ENCODE measurements around the gene CADM3. TPM values are rescaled to one million over a fixed set of nuclear protein-coding genes. Genes with fewer than 3 reads are reported as not detected.

Gene CADM3
- total RNA-seq, 4 donors from 2014 or later: 11.7 to 23.4 (median 18.6) TPM

DNA sequence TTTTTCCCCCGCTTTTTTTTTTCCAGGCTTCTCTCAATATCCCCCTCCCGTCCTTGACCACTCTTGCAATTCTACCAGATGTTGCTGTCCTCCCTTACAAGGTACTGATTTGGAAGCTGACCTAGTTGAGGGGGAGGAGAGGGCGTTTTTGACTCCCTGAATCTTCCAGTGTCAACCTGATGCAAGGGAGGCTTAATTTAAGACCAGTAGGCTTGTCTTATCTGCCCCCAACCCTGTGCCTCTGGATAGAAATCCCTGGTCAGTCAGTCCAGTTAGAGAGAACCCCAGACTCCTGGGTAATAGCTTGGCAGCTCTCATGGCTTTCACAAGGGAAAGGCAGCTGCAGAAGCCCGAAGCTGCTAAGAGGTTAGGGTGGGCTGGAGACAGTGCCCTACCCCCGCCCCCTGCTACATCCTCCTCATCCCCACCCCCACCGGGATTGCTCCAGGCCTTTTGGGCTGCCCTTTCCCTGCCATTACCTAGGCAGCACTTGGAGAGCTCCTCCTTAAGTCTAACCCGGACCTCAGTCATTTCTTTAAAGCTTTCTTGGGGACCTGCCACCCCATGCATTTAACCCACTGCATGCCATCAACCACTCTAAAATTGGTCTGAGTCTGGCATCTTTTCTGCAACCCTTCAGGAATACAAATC is 36.9 kb downstream of the CADM3 start:
- Histone ChIP-seq H3K4me1 (no peaks in the 10 kb centered on the region), H3K36me3 (no peaks in the 10 kb centered on the region), H3K4me3 (peak overlapping the region in 1 of 2 donors; percentile 45), H3K27ac (no peak overlapping the region), H3K27me3 (peaks cover 81% of the 10 kb centered on the region), H3K9me3 (no peaks in the 10 kb centered on the region)
- WGBS, 2 donors (ENCODE audit: low coverage in 1 of 2): 0 to 2% methylated on average over 2 of the region's 7 CpGs
- no peak for ATAC-seq
- TF ChIP-seq, protein P1, sequence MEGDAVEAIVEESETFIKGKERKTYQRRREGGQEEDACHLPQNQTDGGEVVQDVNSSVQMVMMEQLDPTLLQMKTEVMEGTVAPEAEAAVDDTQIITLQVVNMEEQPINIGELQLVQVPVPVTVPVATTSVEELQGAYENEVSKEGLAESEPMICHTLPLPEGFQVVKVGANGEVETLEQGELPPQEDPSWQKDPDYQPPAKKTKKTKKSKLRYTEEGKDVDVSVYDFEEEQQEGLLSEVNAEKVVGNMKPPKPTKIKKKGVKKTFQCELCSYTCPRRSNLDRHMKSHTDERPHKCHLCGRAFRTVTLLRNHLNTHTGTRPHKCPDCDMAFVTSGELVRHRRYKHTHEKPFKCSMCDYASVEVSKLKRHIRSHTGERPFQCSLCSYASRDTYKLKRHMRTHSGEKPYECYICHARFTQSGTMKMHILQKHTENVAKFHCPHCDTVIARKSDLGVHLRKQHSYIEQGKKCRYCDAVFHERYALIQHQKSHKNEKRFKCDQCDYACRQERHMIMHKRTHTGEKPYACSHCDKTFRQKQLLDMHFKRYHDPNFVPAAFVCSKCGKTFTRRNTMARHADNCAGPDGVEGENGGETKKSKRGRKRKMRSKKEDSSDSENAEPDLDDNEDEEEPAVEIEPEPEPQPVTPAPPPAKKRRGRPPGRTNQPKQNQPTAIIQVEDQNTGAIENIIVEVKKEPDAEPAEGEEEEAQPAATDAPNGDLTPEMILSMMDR (IDR thresholded peaks at IDR 0.05): no peak
- no peak for TF ChIP-seq EP300 (IDR thresholded peaks at IDR 0.05)
- no peak for TF ChIP-seq POLR2A (IDR thresholded peaks at IDR 0.05)
- TF ChIP-seq POLR2AphosphoS5 (IDR thresholded peaks at IDR 0.05): no peak

DNA sequence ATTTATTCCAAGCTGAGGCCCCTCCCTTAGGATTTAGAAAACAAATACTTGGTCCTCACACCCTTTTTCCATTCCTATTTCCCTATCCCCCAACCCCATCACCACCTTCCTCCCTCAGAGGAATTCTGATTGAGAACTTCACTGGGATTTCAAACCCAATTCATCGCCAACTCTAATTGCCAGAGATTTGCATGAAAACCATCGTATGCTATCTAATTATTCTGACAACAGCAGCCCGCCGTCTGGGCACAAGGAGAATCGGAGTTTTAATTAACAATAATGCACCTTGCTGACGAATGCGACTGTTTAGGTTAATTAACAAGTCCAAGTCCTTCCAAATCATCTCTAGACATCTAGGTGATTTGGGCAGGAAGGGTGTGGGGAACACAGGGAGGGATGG is 37.6 kb downstream of the CADM3 start:
- H3K36me3 ChIP-seq: no peaks in the 10 kb centered on the region
- no peak for ATAC-seq
- no peak overlapping the region for H3K27ac ChIP-seq
- 69 to 73% methylated on average over 2 to 7 of the region's 7 CpGs for WGBS, 2 donors (ENCODE audit: low coverage in 1 of 2)
- peak overlapping the region in 1 of 2 donors; percentile 45 for H3K4me3 ChIP-seq
- no peaks in the 10 kb centered on the region for H3K9me3 ChIP-seq
- no peaks in the 10 kb centered on the region for H3K4me1 ChIP-seq
- H3K27me3 ChIP-seq: peaks cover 82% of the 10 kb centered on the region
- no peak for TF ChIP-seq POLR2A (IDR thresholded peaks at IDR 0.05)
- no peak for TF ChIP-seq EP300 (IDR thresholded peaks at IDR 0.05)
- TF ChIP-seq, protein P1 (IDR thresholded peaks at IDR 0.05): no peak
- no peak for TF ChIP-seq POLR2AphosphoS5 (IDR thresholded peaks at IDR 0.05)

DNA sequence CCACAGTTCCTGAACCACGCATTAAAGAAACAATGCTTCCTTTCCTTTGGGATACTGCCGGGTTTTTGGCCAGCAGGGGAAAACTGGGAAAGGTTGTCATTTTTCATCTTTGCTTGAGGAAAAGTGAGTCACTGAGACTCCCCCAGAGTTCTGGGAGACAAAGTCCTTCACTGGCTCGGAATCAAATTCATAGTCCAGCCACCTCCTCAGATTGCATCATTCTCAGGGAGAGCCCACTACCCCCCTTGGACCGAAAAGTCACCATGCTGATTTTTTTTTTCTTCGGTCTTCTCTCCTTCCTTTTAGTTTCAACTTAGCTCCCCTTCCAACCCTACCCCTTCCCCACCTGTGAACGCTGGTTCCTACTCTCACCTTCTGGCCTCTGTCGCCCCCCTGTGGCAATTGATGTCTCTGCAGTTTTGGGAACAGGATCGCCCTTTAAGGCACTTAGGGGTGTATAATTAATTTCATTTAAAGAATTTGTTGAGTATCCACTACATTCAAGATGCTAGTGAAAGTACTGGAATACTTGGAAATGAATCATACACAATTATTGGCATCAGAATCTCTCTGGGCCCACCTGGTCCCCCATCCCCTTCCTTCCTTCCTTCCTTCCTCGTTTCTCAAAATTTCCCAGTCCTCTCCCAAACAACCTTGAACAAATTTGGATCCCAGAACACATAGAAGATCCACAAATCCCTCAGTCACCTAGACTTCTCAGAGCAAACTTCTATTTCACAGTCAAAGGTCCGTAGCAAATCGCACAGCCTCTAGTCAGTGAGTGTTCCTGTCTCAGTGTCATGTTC is 40.1 kb downstream of the CADM3 start:
- peaks cover 77% of the 10 kb centered on the region for H3K27me3 ChIP-seq
- 27 to 50% methylated on average over 5 to 11 of the region's 11 CpGs for WGBS, 2 donors (ENCODE audit: low coverage in 1 of 2)
- ATAC-seq: peak; percentile 14
- H3K4me3 ChIP-seq: no peak overlapping the region
- H3K36me3 ChIP-seq: no peaks in the 10 kb centered on the region
- H3K27ac ChIP-seq: peak overlapping the region in 1 of 4 donors; percentile 17
- H3K9me3 ChIP-seq: no peaks in the 10 kb centered on the region
- TF ChIP-seq, protein P1 (IDR thresholded peaks at IDR 0.05): peak; percentile 45 to 79 (median 52)
- no peak for TF ChIP-seq POLR2AphosphoS5 (IDR thresholded peaks at IDR 0.05)
- TF ChIP-seq EP300 (IDR thresholded peaks at IDR 0.05): no peak
- no peaks in the 10 kb centered on the region for H3K4me1 ChIP-seq

DNA sequence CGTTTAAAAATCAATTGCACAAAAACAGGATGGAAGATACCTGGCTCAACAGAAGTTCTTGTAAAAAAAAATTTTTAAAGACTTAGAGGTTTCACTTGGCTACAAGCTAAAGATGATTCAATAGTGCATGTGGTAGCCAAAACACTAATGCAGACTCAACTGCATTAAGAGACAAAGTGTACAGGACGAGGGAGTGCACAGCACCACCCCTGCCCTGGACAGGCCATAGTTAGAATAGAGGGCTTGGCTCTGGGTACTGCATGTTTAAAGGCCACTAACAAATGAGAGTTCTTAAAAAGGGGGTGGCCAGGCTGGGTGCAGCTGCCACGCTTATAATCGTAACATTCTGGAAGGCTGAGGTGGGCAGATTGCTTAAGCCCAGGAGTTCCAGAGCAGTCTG is 41.2 kb downstream of the CADM3 start:
- no peak for ATAC-seq
- H3K36me3 ChIP-seq: no peaks in the 10 kb centered on the region
- H3K9me3 ChIP-seq: no peaks in the 10 kb centered on the region
- H3K4me3 ChIP-seq: no peak overlapping the region
- TF ChIP-seq EP300 (IDR thresholded peaks at IDR 0.05) (no peak), POLR2A (IDR thresholded peaks at IDR 0.05) (no peak), POLR2AphosphoS5 (IDR thresholded peaks at IDR 0.05) (no peak)
- TF ChIP-seq, protein P1 (IDR thresholded peaks at IDR 0.05): no peak
- WGBS, 2 donors (ENCODE audit: low coverage in 1 of 2): 50 to 86% methylated on average over 2 to 4 of the region's 4 CpGs
- H3K4me1 ChIP-seq: no peaks in the 10 kb centered on the region
- no peak overlapping the region for H3K27ac ChIP-seq
- peaks cover 72% of the 10 kb centered on the region for H3K27me3 ChIP-seq
